ENCODE results near the gene CHST5. TPM values are rescaled to one million over a fixed set of nuclear protein-coding genes. Genes with fewer than 3 reads are reported as not detected.
A peak's percentile ranks its signal among the peaks of the same experiment; 100 is the strongest.

CHST5 gene
- total and polyA plus RNA-seq, 9 of the 15 experiments (the other 6 are each of a cell fraction or from before 2014, with no cell fraction given), result 0.06 to 0.21 (median 0.14) TPM; not detected in 5

- TF ChIP-seq CCNT2 (IDR thresholded peaks at IDR 0.05; ENCODE audit: borderline replicate concordance, extremely low read depth, insufficient read length, low read depth, low read length) (peak; percentile 48), NFRKB (IDR thresholded peaks at IDR 0.05; ENCODE audit: low read depth) (no peak), FOXK2 (conservative IDR thresholded peaks at IDR 0.05 in 1 of 2, IDR thresholded peaks at IDR 0.05 in 1 of 2; ENCODE audit: low read depth in 2 of 2) (peak; percentile 36 to 51; a peak in 3 of 4 replicates), DIDO1 (tag; IDR thresholded peaks at IDR 0.05; ENCODE audit: low read depth) (no peak), POLR2H (tag; IDR thresholded peaks at IDR 0.05; ENCODE audit: low read depth) (no peak), HNRNPK (IDR thresholded peaks at IDR 0.05; ENCODE audit: low read depth, low read length, poor library complexity, severe bottlenecking) (no peak), HDAC6 (IDR thresholded peaks at IDR 0.05; ENCODE audit: low read depth, low read length) (no peak), TAL1 (IDR thresholded peaks at IDR 0.05) (no peak), SMARCC2 (IDR thresholded peaks at IDR 0.05; ENCODE audit: low read depth) (no peak), NCOA1 (IDR thresholded peaks at IDR 0.05; ENCODE audit: low read depth) (0 out of 2 replicates have a peak, but pooled peaks have one; percentile 3), SIX5 (IDR thresholded peaks at IDR 0.05; ENCODE audit: borderline replicate concordance in 1 of 2, insufficient read depth in 1 of 2, low read depth in 1 of 2, low read length in 2 of 2) (no peak), BRD4 (IDR thresholded peaks at IDR 0.05) (no peak), ZNF75A (CRISPR knock-in tag; IDR thresholded peaks at IDR 0.05) (no peak), NFIX (CRISPR knock-in tag; IDR thresholded peaks at IDR 0.05; ENCODE audit: low read depth) (no peak), PYGO2 (tag; IDR thresholded peaks at IDR 0.05) (no peak), ZNF668 (CRISPR knock-in tag; IDR thresholded peaks at IDR 0.05) (no peak), SNAPC5 (CRISPR knock-in tag; IDR thresholded peaks at IDR 0.05) (no peak), TEAD1 (CRISPR knock-in tag; IDR thresholded peaks at IDR 0.05) (peak in 1 of 2 experiments; percentile 60; a peak in 1 of 4 replicates), GTF2A2 (tag; IDR thresholded peaks at IDR 0.05) (no peak), ZNF655 (CRISPR knock-in tag; IDR thresholded peaks at IDR 0.05) (no peak), EZH2 (IDR thresholded peaks at IDR 0.05; ENCODE audit: borderline replicate concordance, low read depth, low read length) (no peak), ZC3H11A (IDR thresholded peaks at IDR 0.05; ENCODE audit: low read depth, low read length) (no peak)
These were observed 30.3 kb upstream of the CHST5 start, which contains the start of gene GABARAPL2 (continued) for GRCh38 chr16:75566040-75566757.

All from K562 (cell line).